HepG2 (cell line): ENCODE results near the gene ZNRF3. TPM values are rescaled to one million over a fixed set of nuclear protein-coding genes. Genes with fewer than 3 reads are reported as not detected.

Source experiments
- BRCA1 ChIP-seq: sonication (generic); formaldehyde crosslinking; IDR thresholded peaks from 2 replicates; pipeline ENCODE4 v1.4.0; 2020; ENCODE audit warnings: missing genetic modification reagents
- ELF4 ChIP-seq: sonication (generic); formaldehyde crosslinking; IDR thresholded peaks from 2 replicates; pipeline ENCODE4 v1.5.0; 2020; ENCODE audit warnings: missing genetic modification reagents, mild to moderate bottlenecking, moderate library complexity, borderline replicate concordance
- FLYWCH1 ChIP-seq: sonication (generic); formaldehyde crosslinking; IDR thresholded peaks from 2 replicates; pipeline ENCODE4 v1.8.1; 2023; ENCODE audit warnings: mild to moderate bottlenecking, missing genetic modification reagents
- FOXO1 ChIP-seq: sonication (generic); formaldehyde crosslinking; IDR thresholded peaks from 2 replicates; pipeline ENCODE4 v1.4.0; 2020; ENCODE audit warnings: missing genetic modification reagents
- HCFC1 ChIP-seq: fragments of 150-350 bp; IDR thresholded peaks from 2 replicates; pipeline ENCODE4 v1.6.1; 2014; ENCODE audit warnings: low read depth, low read length
- HDAC2 ChIP-seq: sonication (generic); formaldehyde crosslinking; IDR thresholded peaks from 2 replicates; pipeline ENCODE4 v1.4.0; 2020; ENCODE audit warnings: missing genetic modification reagents
- HNF4G ChIP-seq, 2 experiments: sonication (generic) in 1 of 2; formaldehyde crosslinking in 1 of 2; IDR thresholded peaks; 2 replicates each; pipeline versions ENCODE4 v1.4.0 to v1.6.1; 2011 to 2020; ENCODE audit warnings: borderline replicate concordance in 2 of 2, low read depth in 2 of 2, mild to moderate bottlenecking in 2 of 2, low read length in 1 of 2, missing genetic modification reagents in 1 of 2, moderate library complexity in 1 of 2
- HOXA5 ChIP-seq: sonication (generic); formaldehyde crosslinking; IDR thresholded peaks from 2 replicates; pipeline ENCODE4 v1.4.0; 2020; ENCODE audit warnings: missing genetic modification reagents
- KDM4B ChIP-seq: sonication (generic); formaldehyde crosslinking; IDR thresholded peaks from 2 replicates; pipeline ENCODE4 v1.4.0; 2020; ENCODE audit warnings: missing genetic modification reagents
- KDM6A ChIP-seq: IDR thresholded peaks from 2 replicates; pipeline ENCODE4 v1.6.1; 2016; ENCODE audit warnings: low read depth
- KLF6 ChIP-seq: IDR thresholded peaks from 2 replicates; pipeline ENCODE4 v1.8.0; 2016; ENCODE audit warnings: missing biosample characterization, missing genetic modification reagents
- PITX1 ChIP-seq: sonication (generic); formaldehyde crosslinking; IDR thresholded peaks from 2 replicates; pipeline ENCODE4 v1.5.1; 2020; ENCODE audit warnings: mild to moderate bottlenecking, missing genetic modification reagents
- RARA ChIP-seq: IDR thresholded peaks from 2 replicates; pipeline ENCODE4 v1.6.1; 2016; ENCODE audit warnings: missing genetic modification reagents, missing compliant biosample characterization
- SNAI1 ChIP-seq: sonication (generic); formaldehyde crosslinking; IDR thresholded peaks from 2 replicates; pipeline ENCODE4 v1.5.0; 2020; ENCODE audit warnings: mild to moderate bottlenecking, missing genetic modification reagents, borderline replicate concordance
- SOX5 ChIP-seq: IDR thresholded peaks from 2 replicates; pipeline ENCODE4 v1.6.1; 2016; ENCODE audit warnings: borderline replicate concordance
- SRSF1 ChIP-seq: fragments of 200-400 bp; formaldehyde crosslinking; optimal IDR thresholded peaks from 2 replicates; pipeline ENCODE3; 2017; ENCODE audit warnings: mild to moderate bottlenecking, low read depth, low read length, moderate library complexity
- THAP11 ChIP-seq: IDR thresholded peaks from 2 replicates; pipeline ENCODE4 v1.6.1; 2016; ENCODE audit warnings: missing biosample characterization, missing genetic modification reagents
- ZBTB3 ChIP-seq: sonication (generic); formaldehyde crosslinking; IDR thresholded peaks from 2 replicates; pipeline ENCODE4 v1.4.0; 2020; ENCODE audit warnings: low read depth, mild to moderate bottlenecking, moderate library complexity, missing genetic modification reagents, borderline replicate concordance
- ZBTB8A ChIP-seq: sonication (generic); formaldehyde crosslinking; IDR thresholded peaks from 2 replicates; pipeline ENCODE4 v1.4.0; 2020; ENCODE audit warnings: mild to moderate bottlenecking, low read depth, missing genetic modification reagents, borderline replicate concordance
- ZFP37 ChIP-seq: sonication (generic); formaldehyde crosslinking; IDR thresholded peaks from 2 replicates; pipeline ENCODE4 v1.4.0; 2020; ENCODE audit warnings: missing genetic modification reagents, borderline replicate concordance
- ZMAT3 ChIP-seq: sonication (generic); formaldehyde crosslinking; conservative IDR thresholded peaks from 2 replicates; pipeline ENCODE4 v1.7.0; 2021; ENCODE audit warnings: missing genetic modification reagents
- ZNF124 ChIP-seq: sonication (generic); formaldehyde crosslinking; IDR thresholded peaks from 2 replicates; pipeline ENCODE4 v1.4.0; 2020; ENCODE audit warnings: missing genetic modification reagents
- ZNF138 ChIP-seq: sonication (generic); formaldehyde crosslinking; IDR thresholded peaks from 2 replicates; pipeline ENCODE4 v1.5.0; 2020; ENCODE audit warnings: mild to moderate bottlenecking, low read depth, missing genetic modification reagents
- ZNF180 ChIP-seq: sonication (generic); formaldehyde crosslinking; IDR thresholded peaks from 2 replicates; pipeline ENCODE4 v1.4.0; 2020; ENCODE audit warnings: low read depth, missing genetic modification reagents, borderline replicate concordance
- ZNF660 ChIP-seq: sonication (generic); formaldehyde crosslinking; IDR thresholded peaks from 2 replicates; pipeline ENCODE4 v1.5.1; 2020; ENCODE audit warnings: mild to moderate bottlenecking, low read depth, missing genetic modification reagents, borderline replicate concordance
- ZSCAN29 ChIP-seq: sonication (generic); formaldehyde crosslinking; conservative IDR thresholded peaks from 2 replicates; pipeline ENCODE4 v1.4.0; 2020; ENCODE audit warnings: mild to moderate bottlenecking, missing genetic modification reagents
- polyA plus RNA-seq, 8 experiments: library from polyadenylated mRNA; depleted of rRNA in 3 of 8; stranded (reverse) in 7 of 8; unstranded in 1 of 8; fragments of >200 nt; fragmentation: Illumina TruSeq in 4 of 8; extraction: Trizol in 4 of 8; gene quantifications; 2 replicates each; pipeline versions ENCODE4 v1.2.1 to v1.2.3, GENCODE V29; 2011 to 2016; ENCODE audit warnings: low read depth in 4 of 8, missing spikeins in 1 of 8, mixed read lengths in 1 of 8; ENCODE audit not compliant: insufficient read depth in 1 of 8
- total RNA-seq, 5 experiments: library from RNA; depleted of rRNA; stranded (reverse); fragments of >200 nt; fragmentation: Illumina TruSeq; extraction: Trizol; gene quantifications; 2 replicates each; pipeline ENCODE4 v1.2.3, GENCODE V29; 2016; ENCODE audit warnings: low read depth in 1 of 5
- TF ChIP-seq, protein P1 (sequence below): sonication (generic); formaldehyde crosslinking; IDR thresholded peaks from 2 replicates; pipeline ENCODE4 v1.8.0; 2022; ENCODE audit warnings: mild to moderate bottlenecking, missing genetic modification reagents; ENCODE audit not compliant: insufficient replicate concordance
- TF ChIP-seq, protein P2 (sequence below): sonication (generic); formaldehyde crosslinking; IDR thresholded peaks from 2 replicates; pipeline ENCODE4 v1.4.0; 2020; ENCODE audit warnings: mild to moderate bottlenecking, missing genetic modification reagents
- TF ChIP-seq, protein P3 (sequence below): sonication (generic); formaldehyde crosslinking; IDR thresholded peaks from 2 replicates; pipeline ENCODE4 v1.8.1; 2023; ENCODE audit warnings: missing genetic modification reagents, inconsistent platforms, borderline replicate concordance

Gene ZNRF3
- total and polyA plus RNA-seq, 2 of the 13 experiments (the other 11 are each of a cell fraction or from before 2014, with no cell fraction given), result 20.3 to 36.7 TPM

DNA sequence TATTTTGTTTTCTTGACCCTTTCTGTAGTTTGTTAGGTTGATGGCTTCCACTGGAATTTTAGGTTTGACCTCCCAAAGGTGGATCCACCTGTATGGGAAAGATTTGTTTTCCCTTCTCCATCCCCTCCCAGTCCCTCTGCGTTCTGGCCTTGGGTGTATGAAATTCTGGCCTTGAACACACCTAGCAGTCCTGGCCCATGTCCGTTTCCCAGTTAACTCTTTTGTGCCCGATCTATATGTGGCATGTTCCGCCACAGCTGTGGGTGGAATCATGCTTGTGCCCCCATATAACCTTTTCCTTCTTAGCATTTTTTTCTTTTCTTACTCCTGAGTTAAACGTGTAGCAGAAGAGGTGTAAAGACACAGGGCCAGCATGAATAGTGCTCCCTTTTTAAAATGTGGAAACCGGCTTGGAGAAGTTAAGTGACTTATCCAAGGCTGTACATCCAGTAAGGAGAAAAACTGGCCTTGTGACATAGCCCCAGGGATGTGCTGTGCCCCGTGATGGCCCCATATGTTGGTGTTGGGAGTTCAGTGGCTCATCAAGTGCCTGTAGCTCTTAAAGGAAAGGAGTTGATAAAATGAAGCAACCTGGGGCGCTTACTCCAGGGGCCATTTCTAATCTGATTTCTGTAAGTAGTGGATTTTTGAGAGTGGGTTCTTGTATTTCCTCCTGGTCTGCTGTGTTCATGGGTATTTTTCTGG is 39.3 kb downstream of the ZNRF3 start (continued):
- no peak for TF ChIP-seq HCFC1
- TF ChIP-seq FOXO1, result peak; percentile 56; the same call in 1 of the 2 replicates
- no peak for TF ChIP-seq ZFP37
- TF ChIP-seq, protein P1, sequence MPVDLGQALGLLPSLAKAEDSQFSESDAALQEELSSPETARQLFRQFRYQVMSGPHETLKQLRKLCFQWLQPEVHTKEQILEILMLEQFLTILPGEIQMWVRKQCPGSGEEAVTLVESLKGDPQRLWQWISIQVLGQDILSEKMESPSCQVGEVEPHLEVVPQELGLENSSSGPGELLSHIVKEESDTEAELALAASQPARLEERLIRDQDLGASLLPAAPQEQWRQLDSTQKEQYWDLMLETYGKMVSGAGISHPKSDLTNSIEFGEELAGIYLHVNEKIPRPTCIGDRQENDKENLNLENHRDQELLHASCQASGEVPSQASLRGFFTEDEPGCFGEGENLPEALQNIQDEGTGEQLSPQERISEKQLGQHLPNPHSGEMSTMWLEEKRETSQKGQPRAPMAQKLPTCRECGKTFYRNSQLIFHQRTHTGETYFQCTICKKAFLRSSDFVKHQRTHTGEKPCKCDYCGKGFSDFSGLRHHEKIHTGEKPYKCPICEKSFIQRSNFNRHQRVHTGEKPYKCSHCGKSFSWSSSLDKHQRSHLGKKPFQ (CRISPR knock-in tag), result no peak
- TF ChIP-seq ZSCAN29 (CRISPR knock-in tag), result 0 out of 2 replicates have a peak, but pooled peaks have one; percentile 14
- TF ChIP-seq RARA (CRISPR knock-in tag), result peak; percentile 64
- no peak for TF ChIP-seq KDM6A (CRISPR knock-in tag)
- no peak for TF ChIP-seq ZMAT3 (CRISPR knock-in tag)
- peak; percentile 9; the same call in 1 of the 2 replicates for TF ChIP-seq HNF4G (IDR thresholded peaks at IDR 0.05; ENCODE audit: borderline replicate concordance, low read depth, low read length)
- TF ChIP-seq HNF4G (CRISPR knock-in tag; IDR thresholded peaks at IDR 0.05; ENCODE audit: borderline replicate concordance, low read depth), result no peak
- TF ChIP-seq KLF6 (CRISPR knock-in tag), result no peak
- TF ChIP-seq BRCA1 (CRISPR knock-in tag), result no peak
- TF ChIP-seq ZNF180, result no peak
- TF ChIP-seq ZBTB3 (CRISPR knock-in tag), result no peak
- 0 out of 2 replicates have a peak, but pooled peaks have one; percentile 59 for TF ChIP-seq KDM4B (CRISPR knock-in tag)
- 0 out of 2 replicates have a peak, but pooled peaks have one; percentile 11 for TF ChIP-seq HOXA5 (CRISPR knock-in tag)
- TF ChIP-seq FLYWCH1, result no peak
- TF ChIP-seq, protein P2, sequence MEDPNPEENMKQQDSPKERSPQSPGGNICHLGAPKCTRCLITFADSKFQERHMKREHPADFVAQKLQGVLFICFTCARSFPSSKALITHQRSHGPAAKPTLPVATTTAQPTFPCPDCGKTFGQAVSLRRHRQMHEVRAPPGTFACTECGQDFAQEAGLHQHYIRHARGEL, result no peak
- no peak for TF ChIP-seq SRSF1
- TF ChIP-seq ZNF124 (CRISPR knock-in tag), result no peak; the same call in 1 of the 2 replicates
- TF ChIP-seq ELF4 (CRISPR knock-in tag), result no peak
- TF ChIP-seq THAP11, result no peak
- no peak for TF ChIP-seq ZNF660 (CRISPR knock-in tag)
- peak; percentile 82 for TF ChIP-seq HDAC2 (CRISPR knock-in tag)
- TF ChIP-seq SNAI1 (CRISPR knock-in tag), result no peak
- TF ChIP-seq PITX1 (CRISPR knock-in tag), result peak; percentile 54; the same call in 1 of the 2 replicates
- peak; percentile 65; the same call in 1 of the 2 replicates for TF ChIP-seq SOX5 (CRISPR knock-in tag)
- TF ChIP-seq ZNF138 (CRISPR knock-in tag), result no peak
- TF ChIP-seq, protein P3, sequence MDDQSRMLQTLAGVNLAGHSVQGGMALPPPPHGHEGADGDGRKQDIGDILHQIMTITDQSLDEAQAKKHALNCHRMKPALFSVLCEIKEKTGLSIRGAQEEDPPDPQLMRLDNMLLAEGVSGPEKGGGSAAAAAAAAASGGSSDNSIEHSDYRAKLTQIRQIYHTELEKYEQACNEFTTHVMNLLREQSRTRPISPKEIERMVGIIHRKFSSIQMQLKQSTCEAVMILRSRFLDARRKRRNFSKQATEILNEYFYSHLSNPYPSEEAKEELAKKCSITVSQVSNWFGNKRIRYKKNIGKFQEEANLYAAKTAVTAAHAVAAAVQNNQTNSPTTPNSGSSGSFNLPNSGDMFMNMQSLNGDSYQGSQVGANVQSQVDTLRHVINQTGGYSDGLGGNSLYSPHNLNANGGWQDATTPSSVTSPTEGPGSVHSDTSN (CRISPR knock-in tag), result no peak
- no peak for TF ChIP-seq ZBTB8A (CRISPR knock-in tag)
